Endothelial cell of umbilical vein (primary cell): Measurements from ENCODE around the gene FOXP1.

Source experiments
- CTCF ChIP-seq, 2 donors: IDR thresholded peaks; 1 replicate in 1 of 2; 2 replicates in 1 of 2; pipeline ENCODE4 v1.5.1; 2011; ENCODE audit warnings: low read length in 2 of 2, mild to moderate bottlenecking in 2 of 2, moderate library complexity in 2 of 2, control low read depth in 1 of 2, inconsistent platforms in 1 of 2, low read depth in 1 of 2; ENCODE audit not compliant: insufficient read depth in 1 of 2; ENCODE audit errors: extremely low read depth in 1 of 2
- FOS ChIP-seq: IDR thresholded peaks from 2 replicates; pipeline ENCODE4 v1.6.1; 2011; ENCODE audit warnings: mild to moderate bottlenecking, low read length, moderate library complexity, borderline replicate concordance; ENCODE audit not compliant: insufficient read depth
- MAX ChIP-seq: IDR thresholded peaks from 2 replicates; pipeline ENCODE4 v1.6.1; 2011; ENCODE audit not compliant: insufficient read depth, insufficient read length
- POLR2A ChIP-seq: IDR thresholded peaks from 2 replicates; pipeline ENCODE4 v1.6.1; 2012; ENCODE audit warnings: low read depth, mild to moderate bottlenecking, control low read depth, low read length

- TF ChIP-seq MAX (no peak), CTCF (IDR thresholded peaks at IDR 0.05; ENCODE audit: extremely low read depth in 1 of 2, insufficient read depth in 1 of 2, low read depth in 1 of 2, low read length in 2 of 2) (no peak), POLR2A (no peak), FOS (no peak)
These were observed 623.8 kb downstream of the FOXP1 start for GRCh38 chr3:70959506-70960291.
